ENCODE measurements around the gene STARD3. TPM values are rescaled to one million over a fixed set of nuclear protein-coding genes. Genes with fewer than 3 reads are reported as not detected.

The STARD3 gene
- total RNA-seq, 1 donor from 2014 or later, result 54.7 TPM

DNA sequence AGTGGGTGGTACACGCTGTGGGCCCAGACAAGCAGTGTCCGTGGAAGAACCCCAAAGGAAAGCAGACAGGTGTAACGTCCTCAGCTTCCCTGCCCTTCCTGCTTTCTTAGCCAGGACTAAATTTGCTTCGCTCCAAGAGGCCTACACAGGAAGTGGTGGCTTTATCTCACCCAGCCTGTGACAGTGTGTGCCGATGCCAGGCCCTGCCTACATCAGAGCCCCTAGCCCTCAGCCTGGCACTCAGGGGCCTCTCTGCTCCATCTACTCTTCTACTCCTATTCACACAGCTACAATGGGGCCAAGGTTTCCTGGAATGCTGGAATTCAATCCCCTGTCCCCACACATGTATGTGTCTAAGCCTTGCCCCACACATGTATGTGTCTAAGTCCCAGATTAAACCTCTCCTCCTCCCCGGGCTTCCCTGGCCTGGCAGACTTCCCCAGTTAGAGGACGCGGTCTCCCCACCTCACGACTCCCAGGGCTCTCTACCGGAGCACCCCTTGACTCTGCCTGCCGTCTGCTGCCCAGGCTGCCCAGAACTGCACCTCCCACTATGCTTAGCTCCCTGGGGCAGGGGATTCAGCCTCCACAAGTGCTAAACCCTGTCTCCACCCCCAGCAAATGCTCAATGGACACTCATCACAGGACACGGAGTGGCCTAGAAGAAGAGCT lies 42.7 kb downstream of the STARD3 start:
- peak overlapping the region; percentile 85 for H3K27ac Mint-ChIP-seq
- intact Hi-C loops (cut with micrococcal nuclease), result loop anchor here (1.0 kb wide), 1 partner anchor 9 kb away; the partner anchor contains the start of gene PGAP3
- H3K4me3 Mint-ChIP-seq, result no peak overlapping the region
- H3K36me3 Mint-ChIP-seq (ENCODE audit: low read depth), result peaks cover 17% of the 10 kb centered on the region
- H3K27me3 Mint-ChIP-seq (ENCODE audit: insufficient read depth), result no peaks in the 10 kb centered on the region
- peaks cover 52% of the 10 kb centered on the region for H3K4me1 Mint-ChIP-seq (ENCODE audit: low read depth)
- DNase-seq (ENCODE audit: low spot score), result peak; percentile 22
- H3K9me3 Mint-ChIP-seq, result no peaks in the 10 kb centered on the region

DNA sequence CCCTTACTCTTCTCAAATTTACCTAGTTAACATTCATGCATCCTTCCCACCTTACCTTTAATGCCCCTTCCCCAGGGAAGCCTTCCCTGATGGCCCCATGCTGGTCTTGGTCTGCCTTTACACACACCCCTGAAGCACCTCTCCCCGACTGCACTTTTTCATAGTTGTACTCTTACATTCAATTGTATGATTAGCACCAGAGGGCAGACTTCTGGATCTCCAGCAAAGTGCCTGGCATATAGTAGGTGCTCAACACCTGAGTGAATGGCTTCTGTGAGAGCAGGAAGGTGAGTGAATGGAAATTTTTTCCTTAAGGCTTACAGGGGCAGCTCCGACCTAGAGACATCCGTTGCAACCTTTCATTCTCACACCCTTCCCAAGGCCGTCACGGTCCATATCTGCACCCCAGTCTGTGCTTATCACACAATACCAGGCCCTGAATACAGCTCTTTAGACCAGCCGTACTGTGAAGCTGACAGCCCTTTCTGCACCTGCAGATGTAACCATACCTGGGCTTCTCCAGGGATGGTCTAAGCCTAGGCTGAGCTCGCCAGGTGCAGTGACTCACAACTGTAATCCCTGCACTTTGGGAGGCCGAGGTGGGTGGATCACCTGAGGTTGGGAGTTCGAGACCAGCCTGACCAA lies 46.5 kb downstream of the STARD3 start:
- no peak overlapping the region for H3K4me3 Mint-ChIP-seq
- H3K9me3 Mint-ChIP-seq, result no peaks in the 10 kb centered on the region
- intact Hi-C loops (cut with micrococcal nuclease), result no loop called here
- DNase-seq (ENCODE audit: low spot score), result no peak
- H3K27ac Mint-ChIP-seq, result no peak overlapping the region
- H3K4me1 Mint-ChIP-seq (ENCODE audit: low read depth), result peaks cover 39% of the 10 kb centered on the region
- H3K36me3 Mint-ChIP-seq (ENCODE audit: low read depth), result peaks cover 24% of the 10 kb centered on the region
- H3K27me3 Mint-ChIP-seq (ENCODE audit: insufficient read depth), result no peaks in the 10 kb centered on the region

DNA sequence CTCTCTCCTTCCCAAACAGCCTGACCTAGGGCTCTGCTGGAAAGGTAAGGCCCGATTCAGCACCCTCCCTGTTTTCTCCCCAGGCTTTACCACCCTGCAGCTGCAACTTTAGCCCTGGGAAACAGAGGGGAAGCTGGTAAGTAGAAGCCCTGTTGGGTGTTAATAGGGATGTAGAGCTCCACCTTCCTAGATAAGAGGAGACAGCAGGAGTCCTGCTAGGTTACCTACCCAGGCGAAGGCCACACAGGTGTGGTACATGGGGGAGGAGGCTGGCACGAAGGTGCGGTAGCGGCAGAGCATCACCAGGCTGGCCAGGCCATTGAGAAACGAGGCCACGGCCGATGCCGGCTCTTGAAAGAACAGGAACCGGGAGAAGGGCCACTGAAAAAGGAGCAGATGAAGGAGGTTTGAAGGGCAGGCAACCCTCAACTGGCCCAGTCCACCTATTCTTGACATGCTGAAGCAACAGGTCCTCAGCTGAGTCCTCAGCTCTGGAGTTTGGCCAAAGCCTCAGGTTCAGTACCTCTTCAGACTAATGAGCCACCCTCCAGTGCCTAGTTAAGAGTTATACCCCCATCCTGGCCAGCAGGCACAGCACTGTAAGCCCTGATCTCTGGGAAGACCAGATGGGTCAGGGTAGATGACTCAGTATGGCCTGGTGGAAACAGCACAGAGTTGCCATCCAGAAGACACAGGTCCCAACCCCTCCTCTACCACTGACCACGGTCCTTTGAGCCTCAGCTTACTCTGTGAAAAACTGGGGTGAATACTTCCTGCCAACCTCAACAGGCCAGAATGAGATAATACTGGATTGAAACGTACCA lies 47.6 kb downstream of the STARD3 start:
- H3K4me3 Mint-ChIP-seq, result no peak overlapping the region
- no peak overlapping the region for H3K27ac Mint-ChIP-seq
- no peaks in the 10 kb centered on the region for H3K27me3 Mint-ChIP-seq (ENCODE audit: insufficient read depth)
- no peak for DNase-seq (ENCODE audit: low spot score)
- H3K4me1 Mint-ChIP-seq (ENCODE audit: low read depth), result peaks cover 36% of the 10 kb centered on the region
- H3K36me3 Mint-ChIP-seq (ENCODE audit: low read depth), result peaks cover 25% of the 10 kb centered on the region
- no peaks in the 10 kb centered on the region for H3K9me3 Mint-ChIP-seq
- intact Hi-C loops (cut with micrococcal nuclease), result loop anchor here (5.0 kb wide), 1 partner anchor 178 kb away; the partner anchor contains the start of gene IKZF3

DNA sequence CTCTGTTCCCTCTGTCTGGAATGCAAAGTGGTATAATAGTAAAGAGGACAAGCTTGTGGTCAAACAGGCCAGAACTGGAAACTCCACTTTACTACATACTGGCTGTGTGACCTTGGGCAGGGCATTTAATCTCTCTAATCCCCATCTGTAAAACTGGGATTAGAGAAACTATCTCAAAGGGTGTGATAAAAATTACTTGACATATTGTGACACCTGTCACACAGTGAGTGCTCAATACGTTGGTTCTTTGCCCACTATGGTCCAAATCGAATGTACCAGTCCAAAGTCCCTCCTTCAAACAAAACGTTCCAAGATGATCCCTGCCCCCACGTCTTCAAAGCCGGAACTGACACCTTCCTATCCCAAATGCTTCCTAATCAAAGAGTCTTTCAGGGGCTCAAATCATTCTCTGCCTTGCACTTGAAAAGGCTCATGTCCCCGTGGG lies 50.2 kb downstream of the STARD3 start:
- no peaks in the 10 kb centered on the region for H3K9me3 Mint-ChIP-seq
- H3K36me3 Mint-ChIP-seq (ENCODE audit: low read depth), result peaks cover 14% of the 10 kb centered on the region
- peaks cover 22% of the 10 kb centered on the region for H3K4me1 Mint-ChIP-seq (ENCODE audit: low read depth)
- no peak overlapping the region for H3K27ac Mint-ChIP-seq
- H3K4me3 Mint-ChIP-seq, result peak overlapping the region; percentile 94
- H3K27me3 Mint-ChIP-seq (ENCODE audit: insufficient read depth), result no peaks in the 10 kb centered on the region
- no peak for DNase-seq (ENCODE audit: low spot score)
- intact Hi-C loops (cut with micrococcal nuclease), result loop anchor here (1.0 to 5.0 kb wide), 2 partner anchors 50 to 175 kb away; partner anchors contain the start of genes IKZF3 and STARD3

DNA sequence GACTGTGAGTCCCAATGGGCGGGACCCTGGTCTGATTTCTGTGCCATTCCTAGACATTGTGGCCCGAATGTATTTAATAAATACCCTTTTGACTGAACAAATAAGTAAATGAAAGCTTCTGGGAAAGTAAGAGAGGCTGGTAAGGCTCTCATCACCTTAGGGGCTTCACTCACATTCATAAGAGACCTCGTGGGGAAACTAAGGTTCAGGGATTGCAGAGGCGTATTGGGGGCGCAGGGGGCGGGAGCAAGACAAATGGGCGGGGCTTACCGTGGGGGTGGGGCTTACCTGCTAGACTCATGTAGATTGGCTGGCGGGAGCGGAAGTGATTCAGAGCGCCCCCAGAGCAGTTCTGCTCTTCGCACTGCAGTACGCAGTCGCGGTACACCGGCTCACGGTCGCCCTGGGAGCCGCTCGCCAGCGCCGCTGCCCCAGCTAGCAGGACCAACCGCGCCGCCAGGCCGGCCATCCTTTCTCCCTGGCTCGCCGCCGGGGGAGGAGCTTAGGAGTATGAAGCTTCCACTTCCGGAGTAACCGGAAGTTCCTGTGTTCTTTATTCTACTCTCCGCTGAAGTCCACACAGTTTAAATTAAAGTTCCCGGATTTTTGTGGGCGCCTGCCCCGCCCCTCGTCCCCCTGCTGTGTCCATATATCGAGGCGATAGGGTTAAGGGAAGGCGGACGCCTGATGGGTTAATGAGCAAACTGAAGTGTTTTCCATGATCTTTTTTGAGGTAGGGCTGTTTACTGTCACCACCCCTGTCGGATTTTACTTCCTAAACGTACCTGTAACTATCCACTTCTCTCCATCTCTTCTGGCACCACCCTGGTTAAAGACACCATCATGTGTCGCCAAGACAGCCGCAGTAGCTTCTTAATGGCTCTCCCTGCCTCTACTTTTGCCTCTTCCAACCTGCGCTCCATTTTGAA lies 50.9 kb downstream of the STARD3 start, which contains the start of gene PGAP3:
Gene PGAP3 (minus strand): TSS at position 512 of the 929 bp plus-strand sequence. CDS start 43 bp downstream, at position 469.
- peaks cover 22% of the 10 kb centered on the region for H3K4me1 Mint-ChIP-seq (ENCODE audit: low read depth)
- no peaks in the 10 kb centered on the region for H3K27me3 Mint-ChIP-seq (ENCODE audit: insufficient read depth)
- intact Hi-C loops (cut with micrococcal nuclease), result loop anchor here (1.0 to 5.0 kb wide), 7 partner anchors 9 to 293 kb away; partner anchors contain the start of genes CDK12, IKZF3, MIEN1 and PSMD3
- peak within 1 kb of the TSS; percentile 69 for H3K27ac Mint-ChIP-seq
- no peaks in the 10 kb centered on the region for H3K9me3 Mint-ChIP-seq
- H3K4me3 Mint-ChIP-seq, result peak within 1 kb of the TSS; percentile 94
- peak; percentile 73 for DNase-seq (ENCODE audit: low spot score)
- H3K36me3 Mint-ChIP-seq (ENCODE audit: low read depth), result peaks cover 14% of the 10 kb centered on the region

DNA sequence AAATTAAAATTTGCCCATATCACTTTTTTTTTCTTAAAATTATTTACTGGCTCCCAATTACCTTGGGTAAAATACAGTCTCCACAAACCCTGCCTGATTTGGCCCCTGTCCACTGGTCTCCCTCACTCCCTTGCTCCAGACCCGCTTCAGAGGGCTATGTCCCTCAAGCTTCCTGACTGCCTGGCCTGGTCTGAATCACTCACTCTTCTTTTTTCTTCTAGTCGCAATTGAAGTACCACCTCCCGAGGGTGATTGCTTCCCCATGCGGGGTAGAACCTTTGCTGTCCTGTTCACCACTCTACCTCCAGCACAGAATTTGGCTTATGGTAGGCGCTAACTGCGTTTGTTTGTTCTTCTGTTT lies 51.5 kb downstream of the STARD3 start:
- DNase-seq (ENCODE audit: low spot score), result no peak
- H3K27ac Mint-ChIP-seq, result peak overlapping the region; percentile 69
- peak overlapping the region; percentile 94 for H3K4me3 Mint-ChIP-seq
- intact Hi-C loops (cut with micrococcal nuclease), result loop anchor here (1.0 to 5.0 kb wide), 6 partner anchors 9 to 292 kb away; partner anchors contain the start of genes CDK12, IKZF3, MIEN1 and PSMD3
- peaks cover 22% of the 10 kb centered on the region for H3K4me1 Mint-ChIP-seq (ENCODE audit: low read depth)
- peaks cover 13% of the 10 kb centered on the region for H3K36me3 Mint-ChIP-seq (ENCODE audit: low read depth)
- H3K9me3 Mint-ChIP-seq, result no peaks in the 10 kb centered on the region
- no peaks in the 10 kb centered on the region for H3K27me3 Mint-ChIP-seq (ENCODE audit: insufficient read depth)

DNA sequence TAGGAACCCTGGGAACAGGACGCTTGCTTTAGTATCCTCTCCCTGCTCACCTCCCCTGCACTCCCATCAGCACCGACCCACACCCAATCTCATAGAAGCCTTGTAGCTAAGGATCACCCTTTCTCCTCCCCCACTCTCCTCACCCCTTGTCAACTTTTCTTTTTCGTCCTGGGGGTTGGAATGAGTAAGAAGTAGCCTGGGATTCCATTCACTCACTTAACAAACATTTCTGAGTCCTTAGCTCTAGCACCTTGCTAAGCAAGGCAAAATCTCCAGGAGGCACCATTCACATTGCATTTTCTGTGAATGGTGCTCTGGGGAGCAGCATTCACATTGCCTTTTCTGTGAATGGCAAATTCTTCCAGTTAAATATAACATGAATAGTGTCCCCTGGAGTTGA lies 52.0 kb downstream of the STARD3 start:
- Mint-ChIP-seq H3K36me3 (ENCODE audit: low read depth) (peaks cover 13% of the 10 kb centered on the region), H3K27ac (no peak overlapping the region), H3K4me1 (ENCODE audit: low read depth) (peaks cover 22% of the 10 kb centered on the region), H3K4me3 (peak overlapping the region; percentile 94), H3K27me3 (ENCODE audit: insufficient read depth) (no peaks in the 10 kb centered on the region), H3K9me3 (no peaks in the 10 kb centered on the region)
- no peak for DNase-seq (ENCODE audit: low spot score)
- intact Hi-C loops (cut with micrococcal nuclease), result loop anchor here (1.0 to 5.0 kb wide), 6 partner anchors 10 to 292 kb away; partner anchors contain the start of genes CDK12, IKZF3, MIEN1 and PSMD3

DNA sequence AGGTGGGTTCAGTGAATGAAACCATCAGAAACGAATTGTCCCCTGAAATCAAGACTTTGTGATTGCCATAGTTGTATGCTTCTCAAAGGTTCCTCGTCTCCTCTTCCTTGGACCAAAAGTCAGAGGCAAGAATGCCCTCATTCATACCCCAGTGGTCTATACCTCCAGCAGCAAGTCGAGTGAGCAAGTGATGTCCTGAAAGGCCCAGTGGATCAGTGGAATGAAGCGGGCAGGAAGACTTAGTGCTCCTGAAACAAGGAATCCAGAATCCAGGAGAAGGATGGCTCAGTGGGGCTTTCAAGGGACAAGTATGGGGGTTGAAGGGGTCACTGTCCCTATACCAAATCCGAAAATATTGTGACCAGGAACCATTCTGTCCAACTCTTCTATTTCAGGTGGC lies 57.6 kb downstream of the STARD3 start:
- no peaks in the 10 kb centered on the region for H3K4me1 Mint-ChIP-seq (ENCODE audit: low read depth)
- no peak overlapping the region for H3K4me3 Mint-ChIP-seq
- H3K27me3 Mint-ChIP-seq (ENCODE audit: insufficient read depth), result peaks cover 15% of the 10 kb centered on the region
- DNase-seq (ENCODE audit: low spot score), result no peak
- H3K36me3 Mint-ChIP-seq (ENCODE audit: low read depth), result no peaks in the 10 kb centered on the region
- no peaks in the 10 kb centered on the region for H3K9me3 Mint-ChIP-seq
- H3K27ac Mint-ChIP-seq, result no peak overlapping the region
- intact Hi-C loops (cut with micrococcal nuclease), result no loop called here

DNA sequence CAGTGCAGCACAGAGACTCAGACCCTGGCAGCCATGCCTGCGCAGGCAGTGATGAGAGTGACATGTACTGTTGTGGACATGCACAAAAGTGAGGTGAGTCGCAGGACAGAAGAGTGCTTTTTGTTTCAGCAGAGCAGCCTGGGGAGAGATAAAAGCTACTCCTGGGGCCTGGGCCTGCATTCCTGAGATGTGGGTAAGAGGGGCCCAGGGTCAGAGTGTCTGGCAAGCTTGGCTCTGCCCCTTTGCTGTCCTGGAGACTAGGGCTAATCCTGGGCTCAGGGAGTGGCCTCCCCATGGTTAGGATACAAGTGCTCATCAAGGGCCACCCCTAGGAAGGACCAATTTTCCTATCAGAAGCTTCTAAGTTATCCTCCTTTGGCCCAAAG lies 58.1 kb downstream of the STARD3 start:
- peaks cover 18% of the 10 kb centered on the region for H3K27me3 Mint-ChIP-seq (ENCODE audit: insufficient read depth)
- DNase-seq (ENCODE audit: low spot score), result no peak
- no peaks in the 10 kb centered on the region for H3K36me3 Mint-ChIP-seq (ENCODE audit: low read depth)
- H3K4me1 Mint-ChIP-seq (ENCODE audit: low read depth), result no peaks in the 10 kb centered on the region
- intact Hi-C loops (cut with micrococcal nuclease), result no loop called here
- H3K27ac Mint-ChIP-seq, result no peak overlapping the region
- H3K4me3 Mint-ChIP-seq, result no peak overlapping the region
- H3K9me3 Mint-ChIP-seq, result no peaks in the 10 kb centered on the region

DNA sequence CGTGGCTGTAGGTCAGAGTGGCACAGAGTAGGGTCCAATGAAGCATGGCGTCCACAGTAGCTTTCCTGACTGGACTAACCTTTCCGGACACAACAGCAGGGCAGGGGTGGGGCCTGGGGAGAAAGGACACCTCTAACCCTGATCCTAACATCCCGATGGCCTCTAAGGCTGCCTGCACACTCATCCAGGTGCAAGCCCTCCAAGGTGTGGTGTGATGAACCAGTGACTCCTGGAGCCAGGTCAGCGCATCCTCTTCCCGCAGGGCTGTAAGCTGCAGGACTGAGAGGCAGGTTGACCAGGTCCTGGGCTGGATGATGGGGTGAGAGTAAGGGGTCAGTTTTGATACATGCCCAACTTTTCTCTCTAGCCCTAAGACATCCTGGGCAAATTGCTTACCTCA lies 59.8 kb downstream of the STARD3 start:
- Mint-ChIP-seq H3K9me3 (no peaks in the 10 kb centered on the region), H3K27me3 (ENCODE audit: insufficient read depth) (peaks cover 31% of the 10 kb centered on the region), H3K27ac (no peak overlapping the region), H3K36me3 (ENCODE audit: low read depth) (no peaks in the 10 kb centered on the region), H3K4me3 (no peak overlapping the region), H3K4me1 (ENCODE audit: low read depth) (no peaks in the 10 kb centered on the region)
- intact Hi-C loops (cut with micrococcal nuclease), result no loop called here
- no peak for DNase-seq (ENCODE audit: low spot score)

DNA sequence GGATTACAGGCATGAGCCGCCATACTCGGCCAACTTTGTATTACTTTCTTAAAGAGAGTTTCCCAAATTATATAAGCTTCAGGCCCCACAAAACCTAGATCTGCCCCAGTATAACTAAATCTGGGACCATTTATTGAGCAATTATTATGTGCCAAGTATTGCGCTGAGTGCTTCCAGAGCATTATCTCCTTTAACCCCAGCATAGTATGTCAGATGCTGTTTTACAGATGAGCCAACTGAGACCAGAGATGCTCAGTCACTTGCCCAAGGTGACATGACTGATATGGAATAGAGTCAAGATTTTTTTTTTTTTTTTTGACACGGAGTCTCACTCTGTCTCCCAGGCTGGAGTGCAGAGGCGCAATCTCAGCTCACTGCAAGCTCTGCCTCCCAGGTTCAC lies 61.0 kb downstream of the STARD3 start:
- intact Hi-C loops (cut with micrococcal nuclease), result no loop called here
- DNase-seq (ENCODE audit: low spot score), result no peak
- H3K27me3 Mint-ChIP-seq (ENCODE audit: insufficient read depth), result peaks cover 41% of the 10 kb centered on the region
- H3K27ac Mint-ChIP-seq, result no peak overlapping the region
- no peak overlapping the region for H3K4me3 Mint-ChIP-seq
- no peaks in the 10 kb centered on the region for H3K4me1 Mint-ChIP-seq (ENCODE audit: low read depth)
- H3K9me3 Mint-ChIP-seq, result no peaks in the 10 kb centered on the region
- no peaks in the 10 kb centered on the region for H3K36me3 Mint-ChIP-seq (ENCODE audit: low read depth)

All from activated T-helper 1 cell treated with anti-CD3 and anti-CD28 coated beads, Interleukin-12 subunit alpha, Interleukin-12 subunit beta, Interleukin-2, Interleukin-4 antibody, amounts not matched to agents 30 ng/mL and 10 ng/mL and 1 ng/mL, durations not matched to agents 14 hours and 24 hours and 36 hours (primary cell).